SKM-1 (cell line): Measurements from ENCODE around the gene PRKN.

Source experiments
- DNase-seq: peaks from one replicate; lab custom pipeline; 2025; ENCODE audit not compliant: unreplicated experiment; lab: John Stamatoyannopoulos, UW

Gene PRKN

GRCh38 chr6:162621246-162621645 lies 106.3 kb downstream of the PRKN start:
- no peak for DNase-seq

- no peak for DNase-seq
Observed at GRCh38 chr6:162620073-162620472, 107.5 kb downstream of the PRKN start.

- no peak for DNase-seq
Observed at GRCh38 chr6:162618448-162619002, 109.0 kb downstream of the PRKN start.

GRCh38 chr6:162615016-162615705 lies 112.4 kb downstream of the PRKN start:
- DNase-seq = no peak

- DNase-seq = no peak
Observed at GRCh38 chr6:162613310-162613709, 114.3 kb downstream of the PRKN start.

- DNase-seq = no peak
Observed at GRCh38 chr6:162612613-162613012, 115.0 kb downstream of the PRKN start.

- DNase-seq = no peak
Observed at GRCh38 chr6:162610351-162610750, 117.2 kb downstream of the PRKN start.

GRCh38 chr6:162605881-162606280 lies 121.7 kb downstream of the PRKN start:
- DNase-seq = no peak

GRCh38 chr6:162603231-162604015 lies 124.1 kb downstream of the PRKN start:
- no peak for DNase-seq

- no peak for DNase-seq
Observed at GRCh38 chr6:162602759-162603158, 124.8 kb downstream of the PRKN start.

- no peak for DNase-seq
Observed at GRCh38 chr6:162596676-162597075, 130.9 kb downstream of the PRKN start.

- DNase-seq = no peak
Observed at GRCh38 chr6:162591517-162591916, 136.0 kb downstream of the PRKN start.

GRCh38 chr6:162581988-162582780 lies 145.4 kb downstream of the PRKN start:
- no peak for DNase-seq

- DNase-seq = no peak
Observed at GRCh38 chr6:162580619-162581018, 146.9 kb downstream of the PRKN start.

GRCh38 chr6:162576016-162576415 lies 151.6 kb downstream of the PRKN start:
- no peak for DNase-seq

GRCh38 chr6:162572240-162572639 lies 155.3 kb downstream of the PRKN start:
- DNase-seq = no peak

GRCh38 chr6:162568266-162568665 lies 159.3 kb downstream of the PRKN start:
- DNase-seq = no peak

GRCh38 chr6:162562041-162562440 lies 165.5 kb downstream of the PRKN start:
- DNase-seq = no peak

- no peak for DNase-seq
Observed at GRCh38 chr6:162560891-162561290, 166.7 kb downstream of the PRKN start.

GRCh38 chr6:162554531-162554930 lies 173.0 kb downstream of the PRKN start:
- DNase-seq = no peak

GRCh38 chr6:162546905-162547304 lies 180.7 kb downstream of the PRKN start:
- no peak for DNase-seq
